ENCODE data around the gene PTPN9. TPM values are rescaled to one million over a fixed set of nuclear protein-coding genes. Genes with fewer than 3 reads are reported as not detected.

Gene PTPN9
- total and polyA plus RNA-seq, 10 of the 15 experiments (the other 5 are each of a cell fraction or from before 2014, with no cell fraction given): 7.8 to 29.1 (median 18.5) TPM

DNA sequence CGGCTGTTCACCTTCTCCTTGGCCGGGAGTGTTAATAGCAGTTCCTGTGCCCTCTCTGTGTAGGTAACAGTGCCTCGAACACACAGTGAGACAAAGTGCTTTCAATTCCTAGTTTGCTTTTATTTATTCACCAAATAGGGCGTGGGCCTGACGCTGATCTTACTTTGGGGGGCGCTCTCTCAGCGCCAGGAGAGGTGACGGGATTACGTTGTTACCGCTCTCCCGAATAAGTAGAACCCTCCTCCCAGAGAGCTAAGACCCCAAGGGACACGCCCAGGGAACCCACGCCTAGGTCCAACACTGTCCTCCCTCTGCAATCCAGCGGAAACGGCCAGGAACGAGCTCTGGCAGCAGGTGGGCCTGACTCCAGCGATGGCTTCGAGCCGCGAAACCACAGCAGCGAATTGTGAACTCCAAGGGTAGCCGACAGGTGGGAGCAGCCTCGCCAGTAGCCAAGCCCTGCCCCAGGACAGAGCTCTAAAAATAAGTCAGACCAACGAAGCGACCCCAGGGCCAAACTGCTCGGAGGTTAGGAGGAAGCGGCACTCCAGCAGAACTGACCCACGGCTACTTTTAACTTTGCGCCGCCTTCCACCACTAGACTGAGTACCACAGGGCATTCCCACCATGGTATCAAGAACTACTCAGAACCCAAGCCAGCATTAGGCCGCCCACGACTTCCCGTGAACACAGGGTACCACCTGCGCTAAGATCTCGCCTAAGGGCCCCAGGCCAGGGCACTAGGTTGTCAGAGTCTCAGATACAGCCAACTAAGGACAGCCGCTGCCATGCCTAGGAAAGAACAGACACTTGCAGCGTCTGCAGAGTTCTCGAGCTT, 126.0 kb downstream of the PTPN9 start (continued):
- TF ChIP-seq, protein P1, sequence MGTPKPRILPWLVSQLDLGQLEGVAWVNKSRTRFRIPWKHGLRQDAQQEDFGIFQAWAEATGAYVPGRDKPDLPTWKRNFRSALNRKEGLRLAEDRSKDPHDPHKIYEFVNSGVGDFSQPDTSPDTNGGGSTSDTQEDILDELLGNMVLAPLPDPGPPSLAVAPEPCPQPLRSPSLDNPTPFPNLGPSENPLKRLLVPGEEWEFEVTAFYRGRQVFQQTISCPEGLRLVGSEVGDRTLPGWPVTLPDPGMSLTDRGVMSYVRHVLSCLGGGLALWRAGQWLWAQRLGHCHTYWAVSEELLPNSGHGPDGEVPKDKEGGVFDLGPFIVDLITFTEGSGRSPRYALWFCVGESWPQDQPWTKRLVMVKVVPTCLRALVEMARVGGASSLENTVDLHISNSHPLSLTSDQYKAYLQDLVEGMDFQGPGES (IDR thresholded peaks at IDR 0.05): no peak
- TF ChIP-seq RCOR1 (conservative IDR thresholded peaks at IDR 0.05; ENCODE audit: low read depth, low read length): 0 out of 2 replicates have a peak, but pooled peaks have one; percentile 42
- TF ChIP-seq CREB1 (IDR thresholded peaks at IDR 0.05; ENCODE audit: low read depth): no peak
- TF ChIP-seq, protein P2, sequence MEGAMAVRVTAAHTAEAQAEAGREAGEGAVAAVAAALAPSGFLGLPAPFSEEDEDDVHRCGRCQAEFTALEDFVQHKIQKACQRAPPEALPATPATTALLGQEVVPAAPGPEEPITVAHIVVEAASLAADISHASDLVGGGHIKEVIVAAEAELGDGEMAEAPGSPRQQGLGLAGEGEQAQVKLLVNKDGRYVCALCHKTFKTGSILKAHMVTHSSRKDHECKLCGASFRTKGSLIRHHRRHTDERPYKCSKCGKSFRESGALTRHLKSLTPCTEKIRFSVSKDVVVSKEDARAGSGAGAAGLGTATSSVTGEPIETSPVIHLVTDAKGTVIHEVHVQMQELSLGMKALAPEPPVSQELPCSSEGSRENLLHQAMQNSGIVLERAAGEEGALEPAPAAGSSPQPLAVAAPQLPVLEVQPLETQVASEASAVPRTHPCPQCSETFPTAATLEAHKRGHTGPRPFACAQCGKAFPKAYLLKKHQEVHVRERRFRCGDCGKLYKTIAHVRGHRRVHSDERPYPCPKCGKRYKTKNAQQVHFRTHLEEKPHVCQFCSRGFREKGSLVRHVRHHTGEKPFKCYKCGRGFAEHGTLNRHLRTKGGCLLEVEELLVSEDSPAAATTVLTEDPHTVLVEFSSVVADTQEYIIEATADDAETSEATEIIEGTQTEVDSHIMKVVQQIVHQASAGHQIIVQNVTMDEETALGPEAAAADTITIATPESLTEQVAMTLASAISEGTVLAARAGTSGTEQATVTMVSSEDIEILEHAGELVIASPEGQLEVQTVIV (IDR thresholded peaks at IDR 0.05; ENCODE audit: borderline replicate concordance, partially characterized antibody): no peak
- no peak for TF ChIP-seq PAX5 (IDR thresholded peaks at IDR 0.05; ENCODE audit: borderline replicate concordance, low read depth, low read length)
- TF ChIP-seq HDAC6 (IDR thresholded peaks at IDR 0.05; ENCODE audit: unreplicated experiment): no peak
- TF ChIP-seq, protein P3, sequence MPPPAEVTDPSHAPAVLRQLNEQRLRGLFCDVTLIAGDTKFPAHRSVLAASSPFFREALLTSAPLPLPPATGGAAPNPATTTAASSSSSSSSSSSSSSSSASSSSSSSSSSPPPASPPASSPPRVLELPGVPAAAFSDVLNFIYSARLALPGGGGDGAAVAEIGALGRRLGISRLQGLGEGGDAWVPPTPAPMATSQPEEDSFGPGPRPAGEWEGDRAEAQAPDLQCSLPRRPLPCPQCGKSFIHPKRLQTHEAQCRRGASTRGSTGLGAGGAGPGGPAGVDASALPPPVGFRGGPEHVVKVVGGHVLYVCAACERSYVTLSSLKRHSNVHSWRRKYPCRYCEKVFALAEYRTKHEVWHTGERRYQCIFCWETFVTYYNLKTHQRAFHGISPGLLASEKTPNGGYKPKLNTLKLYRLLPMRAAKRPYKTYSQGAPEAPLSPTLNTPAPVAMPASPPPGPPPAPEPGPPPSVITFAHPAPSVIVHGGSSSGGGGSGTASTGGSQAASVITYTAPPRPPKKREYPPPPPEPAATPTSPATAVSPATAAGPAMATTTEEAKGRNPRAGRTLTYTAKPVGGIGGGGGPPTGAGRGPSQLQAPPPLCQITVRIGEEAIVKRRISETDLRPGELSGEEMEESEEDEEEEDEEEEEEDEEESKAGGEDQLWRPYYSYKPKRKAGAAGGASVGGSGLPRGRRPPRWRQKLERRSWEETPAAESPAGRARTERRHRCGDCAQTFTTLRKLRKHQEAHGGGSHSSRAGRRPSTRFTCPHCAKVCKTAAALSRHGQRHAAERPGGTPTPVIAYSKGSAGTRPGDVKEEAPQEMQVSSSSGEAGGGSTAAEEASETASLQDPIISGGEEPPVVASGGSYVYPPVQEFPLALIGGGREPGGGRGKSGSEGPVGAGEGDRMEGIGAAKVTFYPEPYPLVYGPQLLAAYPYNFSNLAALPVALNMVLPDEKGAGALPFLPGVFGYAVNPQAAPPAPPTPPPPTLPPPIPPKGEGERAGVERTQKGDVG (CRISPR knock-in tag; IDR thresholded peaks at IDR 0.05): no peak
- TF ChIP-seq MTA3 (IDR thresholded peaks at IDR 0.05; ENCODE audit: borderline replicate concordance, low read length): no peak
- TF ChIP-seq, protein P4, sequence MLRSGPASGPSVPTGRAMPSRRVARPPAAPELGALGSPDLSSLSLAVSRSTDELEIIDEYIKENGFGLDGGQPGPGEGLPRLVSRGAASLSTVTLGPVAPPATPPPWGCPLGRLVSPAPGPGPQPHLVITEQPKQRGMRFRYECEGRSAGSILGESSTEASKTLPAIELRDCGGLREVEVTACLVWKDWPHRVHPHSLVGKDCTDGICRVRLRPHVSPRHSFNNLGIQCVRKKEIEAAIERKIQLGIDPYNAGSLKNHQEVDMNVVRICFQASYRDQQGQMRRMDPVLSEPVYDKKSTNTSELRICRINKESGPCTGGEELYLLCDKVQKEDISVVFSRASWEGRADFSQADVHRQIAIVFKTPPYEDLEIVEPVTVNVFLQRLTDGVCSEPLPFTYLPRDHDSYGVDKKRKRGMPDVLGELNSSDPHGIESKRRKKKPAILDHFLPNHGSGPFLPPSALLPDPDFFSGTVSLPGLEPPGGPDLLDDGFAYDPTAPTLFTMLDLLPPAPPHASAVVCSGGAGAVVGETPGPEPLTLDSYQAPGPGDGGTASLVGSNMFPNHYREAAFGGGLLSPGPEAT (IDR thresholded peaks at IDR 0.05; ENCODE audit: low read depth): no peak
- TF ChIP-seq, protein P5, sequence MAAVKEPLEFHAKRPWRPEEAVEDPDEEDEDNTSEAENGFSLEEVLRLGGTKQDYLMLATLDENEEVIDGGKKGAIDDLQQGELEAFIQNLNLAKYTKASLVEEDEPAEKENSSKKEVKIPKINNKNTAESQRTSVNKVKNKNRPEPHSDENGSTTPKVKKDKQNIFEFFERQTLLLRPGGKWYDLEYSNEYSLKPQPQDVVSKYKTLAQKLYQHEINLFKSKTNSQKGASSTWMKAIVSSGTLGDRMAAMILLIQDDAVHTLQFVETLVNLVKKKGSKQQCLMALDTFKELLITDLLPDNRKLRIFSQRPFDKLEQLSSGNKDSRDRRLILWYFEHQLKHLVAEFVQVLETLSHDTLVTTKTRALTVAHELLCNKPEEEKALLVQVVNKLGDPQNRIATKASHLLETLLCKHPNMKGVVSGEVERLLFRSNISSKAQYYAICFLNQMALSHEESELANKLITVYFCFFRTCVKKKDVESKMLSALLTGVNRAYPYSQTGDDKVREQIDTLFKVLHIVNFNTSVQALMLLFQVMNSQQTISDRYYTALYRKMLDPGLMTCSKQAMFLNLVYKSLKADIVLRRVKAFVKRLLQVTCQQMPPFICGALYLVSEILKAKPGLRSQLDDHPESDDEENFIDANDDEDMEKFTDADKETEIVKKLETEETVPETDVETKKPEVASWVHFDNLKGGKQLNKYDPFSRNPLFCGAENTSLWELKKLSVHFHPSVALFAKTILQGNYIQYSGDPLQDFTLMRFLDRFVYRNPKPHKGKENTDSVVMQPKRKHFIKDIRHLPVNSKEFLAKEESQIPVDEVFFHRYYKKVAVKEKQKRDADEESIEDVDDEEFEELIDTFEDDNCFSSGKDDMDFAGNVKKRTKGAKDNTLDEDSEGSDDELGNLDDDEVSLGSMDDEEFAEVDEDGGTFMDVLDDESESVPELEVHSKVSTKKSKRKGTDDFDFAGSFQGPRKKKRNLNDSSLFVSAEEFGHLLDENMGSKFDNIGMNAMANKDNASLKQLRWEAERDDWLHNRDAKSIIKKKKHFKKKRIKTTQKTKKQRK (IDR thresholded peaks at IDR 0.05; ENCODE audit: low read depth, low read length): no peak
- peak; percentile 13 for TF ChIP-seq MEF2B (IDR thresholded peaks at IDR 0.05; ENCODE audit: partially characterized antibody, poor library complexity, severe bottlenecking)
- TF ChIP-seq ZNF384 (IDR thresholded peaks at IDR 0.05; ENCODE audit: borderline replicate concordance, low read depth, low read length): no peak
- TF ChIP-seq ETV6 (conservative IDR thresholded peaks at IDR 0.05 in 1 of 2, IDR thresholded peaks at IDR 0.05 in 1 of 2; ENCODE audit: borderline replicate concordance in 1 of 2, low read depth in 1 of 2): peak in 1 of 2 experiments; percentile 56; a peak in 1 of 4 replicates
- no peak for TF ChIP-seq SUZ12 (IDR thresholded peaks at IDR 0.05; ENCODE audit: unreplicated experiment)
- TF ChIP-seq TARDBP (IDR thresholded peaks at IDR 0.05; ENCODE audit: borderline replicate concordance): no peak
- TF ChIP-seq POLR2AphosphoS5 (IDR thresholded peaks at IDR 0.05; ENCODE audit: low read length): peak; percentile 26
